Tibial artery (tissue), 4 donors: Measurements from ENCODE around the gene CDC42EP5.

Source experiments
- DNase-seq, 2 donors: peaks; one replicate each; pipeline ENCODE4 v3.0.0-alpha.2; 2019
- H3K27ac ChIP-seq, 2 donors: fragments of 200-600 bp; sonication (generic) in 1 of 2; 1 replicate in 1 of 2; 2 replicates in 1 of 2; pipeline ENCODE4 v1.5.1; 2018 to 2019; ENCODE audit warnings: mild to moderate bottlenecking in 1 of 2
- H3K27me3 ChIP-seq, 2 donors: fragments of 200-600 bp; sonication (generic) in 1 of 2; one replicate each; pipeline versions ENCODE4 v1.5.1 to v1.6.0; 2016 to 2019
- H3K36me3 ChIP-seq, 3 donors: fragments of 200-600 bp; sonication (generic) in 2 of 3; one replicate each; pipeline ENCODE4 v1.5.1; 2016 to 2019; ENCODE audit warnings: mild to moderate bottlenecking in 2 of 3
- H3K4me1 ChIP-seq, 4 donors: fragments of 200-600 bp; sonication (generic) in 2 of 4; 1 replicate in 3 of 4; 2 replicates in 1 of 4; pipeline ENCODE4 v1.5.1; 2016 to 2019
- H3K4me3 ChIP-seq, 2 donors: fragments of 200-600 bp; sonication (generic) in 1 of 2; 1 replicate in 1 of 2; 2 replicates in 1 of 2; pipeline ENCODE4 v1.5.1; 2018 to 2019; ENCODE audit warnings: mild to moderate bottlenecking in 2 of 2
- H3K9me3 ChIP-seq, 3 donors: fragments of 200-600 bp; sonication (generic) in 1 of 3; one replicate each; pipeline ENCODE4 v1.5.1; 2016 to 2019
- CTCF ChIP-seq, 2 experiments: fragments of 200-600 bp in 1 of 2; fragments of 450-650 bp in 1 of 2; IDR thresholded peaks; one replicate each; pipeline ENCODE4 v1.5.1; 2017 to 2019; ENCODE audit warnings: antibody characterized with exemption in 2 of 2, mild to moderate bottlenecking in 1 of 2, moderate library complexity in 1 of 2
- intact Hi-C: fragments of 100-400 bp; cut with DNase I; formaldehyde crosslinking; loops from one replicate; pipeline ENCODE4 v1.15.0; 2023; ENCODE audit warnings: low total_unique reads

The CDC42EP5 gene

GRCh38 chr19:54426291-54426931, 46.7 kb downstream of the CDC42EP5 start:
- no peak for TF ChIP-seq CTCF (IDR thresholded peaks at IDR 0.05)
- no peaks in the 10 kb centered on the region for H3K36me3 ChIP-seq
- DNase-seq, result no peak
- H3K4me1 ChIP-seq, result peaks cover 0 to 16% (median 11%) of the 10 kb centered on the region in 4 donors
- peaks cover 15 to 71% of the 10 kb centered on the region in 2 donors for H3K27me3 ChIP-seq
- H3K4me3 ChIP-seq, result no peak overlapping the region
- no peaks in the 10 kb centered on the region for H3K9me3 ChIP-seq
- H3K27ac ChIP-seq, result no peak overlapping the region
- intact Hi-C loops, result no loop called here

- Histone ChIP-seq H3K9me3 (no peaks in the 10 kb centered on the region), H3K36me3 (no peaks in the 10 kb centered on the region), H3K27me3 (peaks cover 15 to 71% of the 10 kb centered on the region in 2 donors), H3K4me1 (peaks cover 0 to 13% (median 9%) of the 10 kb centered on the region in 4 donors), H3K4me3 (no peak overlapping the region), H3K27ac (no peak overlapping the region)
- intact Hi-C loops, result no loop called here
- no peak for DNase-seq
- TF ChIP-seq CTCF (IDR thresholded peaks at IDR 0.05), result no peak
Measured at GRCh38 chr19:54425382-54425723, 47.7 kb downstream of the CDC42EP5 start.

GRCh38 chr19:54424660-54425381, 48.3 kb downstream of the CDC42EP5 start:
- Histone ChIP-seq H3K4me3 (no peak overlapping the region), H3K27ac (no peak overlapping the region), H3K36me3 (no peaks in the 10 kb centered on the region), H3K27me3 (peaks cover 11 to 71% of the 10 kb centered on the region in 2 donors), H3K4me1 (peaks cover 0 to 13% (median 6%) of the 10 kb centered on the region in 4 donors), H3K9me3 (no peaks in the 10 kb centered on the region)
- DNase-seq, result no peak
- intact Hi-C loops, result no loop called here
- no peak for TF ChIP-seq CTCF (IDR thresholded peaks at IDR 0.05)

GRCh38 chr19:54424201-54424600, 48.9 kb downstream of the CDC42EP5 start:
- intact Hi-C loops, result no loop called here
- Histone ChIP-seq H3K4me1 (peaks cover 0 to 12% (median 6%) of the 10 kb centered on the region in 4 donors), H3K36me3 (no peaks in the 10 kb centered on the region), H3K27me3 (peaks cover 6 to 71% of the 10 kb centered on the region in 2 donors), H3K9me3 (no peaks in the 10 kb centered on the region), H3K4me3 (no peak overlapping the region), H3K27ac (no peak overlapping the region)
- no peak for TF ChIP-seq CTCF (IDR thresholded peaks at IDR 0.05)
- no peak for DNase-seq

- peaks cover 0 to 78% of the 10 kb centered on the region in 2 donors for H3K27me3 ChIP-seq
- no peak overlapping the region for H3K27ac ChIP-seq
Measured at GRCh38 chr19:54422136-54422535, 51.0 kb downstream of the CDC42EP5 start.

More at GRCh38 chr19:54422136-54422535, 51.0 kb downstream of the CDC42EP5 start:
- Histone ChIP-seq H3K4me1 (peaks cover 0 to 12% (median 6%) of the 10 kb centered on the region in 4 donors), H3K9me3 (no peaks in the 10 kb centered on the region), H3K36me3 (no peaks in the 10 kb centered on the region), H3K4me3 (no peak overlapping the region)
- intact Hi-C loops, result no loop called here
- TF ChIP-seq CTCF (IDR thresholded peaks at IDR 0.05), result no peak
- no peak for DNase-seq
